IPS-NIHi7 (cell line): ENCODE measurements around the gene SHC3.

ENCODE experiments used
- DNase-seq: peaks from one replicate; pipeline ENCODE4 v3.0.0; 2012; ENCODE audit warnings: mixed read lengths; ENCODE audit errors: extremely low spot score

SHC3 gene

DNA sequence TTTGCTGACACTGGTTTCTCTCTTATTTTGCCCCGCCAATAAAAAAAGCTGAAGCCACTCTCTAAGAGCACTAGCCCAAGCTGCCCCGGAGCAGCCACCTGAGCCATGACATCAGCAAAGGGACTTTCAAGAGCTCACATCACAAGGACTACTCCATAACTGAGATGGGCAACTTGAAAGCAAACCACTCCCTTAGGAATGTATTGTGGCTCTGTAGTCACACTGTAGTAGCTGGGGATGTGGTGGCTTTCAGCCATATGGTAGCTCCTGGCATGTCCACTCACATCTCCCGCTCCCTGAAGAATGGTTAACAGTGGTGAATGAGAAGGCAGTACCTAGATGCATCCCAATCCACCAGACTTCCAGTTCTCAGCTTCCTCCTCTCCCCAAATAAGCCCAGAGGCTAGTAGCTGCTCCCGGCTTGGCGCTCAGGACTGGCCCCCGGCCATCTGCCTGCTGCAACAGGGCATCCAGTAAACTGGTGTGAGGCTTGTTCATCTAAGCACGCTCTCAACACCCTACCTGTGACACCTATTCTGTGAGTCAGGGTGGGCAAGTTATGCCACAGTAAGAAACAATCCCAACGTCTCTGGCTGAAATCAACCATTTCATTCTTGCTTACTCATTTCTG is 123.6 kb downstream of the SHC3 start:
- DNase-seq, result no peak

DNA sequence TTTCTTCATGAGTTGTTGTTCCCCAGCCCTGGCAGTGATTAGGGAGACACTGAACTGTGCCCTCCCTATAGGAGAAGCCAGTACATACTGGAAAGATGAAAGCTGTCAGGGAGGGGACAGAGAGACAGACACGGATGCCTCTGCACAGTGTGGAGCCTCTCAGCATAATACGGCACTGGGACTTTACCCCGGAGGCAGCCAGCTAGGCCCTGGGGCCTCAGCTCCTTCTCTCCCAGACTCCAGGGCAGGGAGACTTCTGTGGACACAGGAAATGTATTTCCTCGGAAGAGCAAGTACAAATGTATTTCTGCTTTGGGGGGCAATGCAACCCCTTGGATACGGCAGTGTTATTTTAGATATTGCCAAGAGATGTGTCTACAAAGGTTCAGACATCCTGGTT is 125.3 kb downstream of the SHC3 start:
- DNase-seq, result no peak

DNA sequence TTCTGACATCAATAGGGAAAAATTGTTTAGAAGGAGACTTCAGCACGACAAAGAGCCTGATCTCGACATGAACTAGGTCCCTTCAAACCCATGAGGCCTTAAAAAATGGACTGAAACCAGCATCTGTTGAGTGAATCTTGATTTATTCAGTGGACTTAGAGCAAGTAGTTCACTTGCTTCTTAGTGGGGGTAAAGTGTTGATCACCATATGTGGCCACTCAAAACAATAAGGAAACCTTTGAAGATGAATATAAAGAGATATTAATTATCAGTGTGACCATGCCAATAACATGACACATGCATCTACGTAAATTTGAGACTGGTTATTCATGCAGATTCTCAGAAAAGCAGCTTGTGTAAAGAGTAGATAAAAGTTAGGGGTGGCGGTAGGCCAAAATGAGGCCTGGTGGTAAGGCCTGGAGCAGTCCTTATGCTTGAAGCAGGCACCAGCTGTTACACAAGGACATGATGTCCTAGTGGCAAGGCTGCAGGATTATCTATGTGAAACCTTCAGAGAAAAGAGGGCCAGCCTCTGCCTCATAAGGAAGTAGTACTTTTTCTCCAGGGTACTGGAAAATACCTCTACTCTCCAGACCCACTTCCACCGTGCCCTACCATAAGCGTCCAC is 126.0 kb downstream of the SHC3 start:
- DNase-seq, result no peak

DNA sequence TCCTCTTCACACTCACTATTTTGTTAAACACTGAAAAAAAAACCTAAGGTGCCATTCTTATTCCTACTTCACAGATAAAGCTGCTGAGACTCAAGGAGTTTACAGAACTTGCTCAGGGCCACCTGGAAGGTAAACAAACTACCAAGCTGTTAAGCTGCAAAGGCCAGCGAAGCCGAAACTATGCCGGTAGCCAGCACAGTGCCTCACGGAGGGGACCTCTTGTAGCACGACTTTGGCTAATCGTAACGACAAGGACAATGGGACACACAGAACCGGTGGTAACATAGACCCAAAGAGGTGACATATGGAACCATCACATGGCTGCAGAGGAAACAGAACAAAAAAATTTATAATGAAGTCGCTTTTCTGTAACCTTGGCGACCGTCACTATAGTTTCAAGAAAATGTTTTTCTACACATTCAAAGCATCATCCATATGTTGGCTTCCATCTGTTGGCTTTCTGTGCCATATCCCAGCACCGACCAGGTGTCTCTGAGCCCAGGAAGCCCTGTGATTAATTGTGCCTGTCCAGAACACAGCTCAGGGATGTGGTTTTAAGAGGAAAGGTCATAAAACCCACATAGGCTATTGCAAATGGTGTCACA is 127.1 kb downstream of the SHC3 start:
- DNase-seq, result no peak

DNA sequence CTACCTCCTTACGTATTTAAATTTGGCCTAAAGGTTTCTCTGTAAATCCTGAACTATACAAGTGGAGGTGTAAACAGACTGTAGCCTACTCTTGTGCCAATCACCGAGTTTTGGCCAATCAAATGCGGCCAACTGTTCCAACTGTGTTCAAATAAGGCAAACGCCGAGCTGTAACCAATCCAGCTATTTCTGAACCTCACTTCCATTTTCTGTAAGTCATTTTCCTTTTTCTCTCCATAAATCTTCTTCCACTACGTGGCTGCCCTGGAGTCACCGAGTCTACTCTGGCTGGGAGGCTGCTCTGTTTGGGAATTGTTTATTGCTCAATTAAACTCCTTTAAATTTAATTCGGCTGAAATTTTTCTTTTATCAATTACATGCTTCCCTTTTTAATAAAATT is 129.0 kb downstream of the SHC3 start:
- DNase-seq, result no peak

DNA sequence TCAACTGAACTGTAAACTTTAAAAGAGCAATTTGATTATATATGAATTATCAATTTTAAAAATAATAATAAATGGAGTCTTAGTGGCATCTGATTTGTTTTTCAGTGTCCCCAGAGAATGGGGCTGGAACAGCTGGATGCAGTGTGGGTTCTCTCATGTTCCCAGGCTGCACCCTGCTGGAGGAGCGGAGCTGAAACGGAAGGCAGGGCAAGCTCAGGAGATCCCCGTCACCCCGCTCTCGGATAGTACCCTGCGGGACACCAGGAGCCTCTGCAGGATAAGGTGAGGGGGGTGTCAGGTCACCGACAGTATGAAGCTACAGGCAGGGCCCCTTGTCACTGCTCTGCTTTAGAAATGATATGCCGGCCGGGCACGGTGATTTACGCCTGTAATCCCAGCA is 130.0 kb downstream of the SHC3 start:
- DNase-seq, result peak; percentile 49

DNA sequence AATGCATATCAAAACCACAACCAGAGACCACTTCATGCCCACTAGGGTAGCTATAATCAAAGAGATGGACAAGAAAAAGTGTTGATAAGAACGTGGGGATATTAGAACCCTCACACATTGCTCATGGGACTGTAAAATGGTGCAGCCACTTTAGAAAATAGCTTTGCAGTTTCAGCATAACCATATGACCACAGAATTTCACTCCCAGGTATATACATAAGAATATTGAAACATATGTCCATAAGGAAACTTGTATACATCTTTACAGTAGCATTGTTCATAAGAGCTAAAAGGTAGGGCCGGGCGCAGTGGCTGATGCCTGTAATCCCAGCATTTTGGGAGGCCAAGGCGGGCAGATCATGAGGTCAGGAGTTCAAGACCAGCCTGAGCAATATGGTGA is 131.0 kb downstream of the SHC3 start:
- DNase-seq, result no peak

DNA sequence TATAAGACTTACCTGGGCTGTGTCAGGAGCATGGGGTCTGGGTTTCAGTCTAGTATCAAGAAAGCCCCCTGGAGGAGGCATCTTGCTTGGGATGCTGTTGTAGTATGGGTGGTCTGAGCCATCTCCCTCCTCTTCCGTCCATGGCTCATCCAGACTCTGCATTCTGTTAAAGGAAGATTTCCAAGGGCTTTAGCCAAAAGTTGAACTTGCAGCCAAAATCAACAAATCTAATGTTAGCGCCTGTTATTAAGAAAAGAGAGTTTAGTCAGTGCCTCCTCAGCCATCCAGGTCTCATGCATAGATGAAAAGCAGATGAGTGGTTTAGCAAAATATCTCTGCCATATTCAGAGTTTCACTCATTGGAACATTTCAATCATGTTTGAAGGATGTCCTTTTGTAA is 131.8 kb downstream of the SHC3 start:
- DNase-seq, result no peak

DNA sequence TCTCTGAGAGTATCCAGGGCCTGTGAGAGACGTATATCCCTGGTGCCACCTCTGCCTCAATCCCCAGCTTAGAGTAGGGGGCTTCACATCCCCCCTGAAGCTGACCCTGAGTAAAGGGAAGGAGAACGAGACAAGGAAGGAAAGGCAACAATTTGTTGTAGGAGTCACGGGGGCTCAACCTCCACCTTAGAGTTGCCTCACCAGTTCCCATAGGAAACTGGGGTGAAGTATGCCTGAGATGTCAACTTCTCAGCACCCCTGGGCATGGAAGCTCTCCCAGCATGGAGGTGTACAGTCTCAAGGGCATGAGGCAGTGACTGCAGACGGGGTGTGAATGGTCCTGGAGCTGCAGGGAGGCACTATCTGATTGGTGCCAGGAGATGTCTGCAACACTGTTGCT is 133.7 kb downstream of the SHC3 start:
- DNase-seq, result no peak

DNA sequence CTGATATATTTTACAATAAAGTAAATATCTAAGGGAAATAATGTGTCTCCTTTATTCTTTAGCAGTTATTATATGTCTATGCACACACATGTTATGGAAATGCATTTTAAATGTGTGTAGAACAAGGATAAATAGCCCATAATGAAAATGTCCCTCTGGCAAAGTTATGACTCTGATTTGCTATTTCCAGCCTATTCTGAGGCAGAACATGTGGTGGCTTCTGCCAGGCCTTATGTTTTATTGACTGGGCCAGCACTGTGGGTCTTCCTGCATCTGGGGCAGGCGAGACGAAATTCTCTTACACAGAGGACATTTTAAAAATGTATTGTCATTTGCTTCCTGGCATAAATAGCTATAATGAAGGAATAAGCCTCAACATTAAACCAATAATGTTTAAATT is 134.5 kb downstream of the SHC3 start:
- no peak for DNase-seq

DNA sequence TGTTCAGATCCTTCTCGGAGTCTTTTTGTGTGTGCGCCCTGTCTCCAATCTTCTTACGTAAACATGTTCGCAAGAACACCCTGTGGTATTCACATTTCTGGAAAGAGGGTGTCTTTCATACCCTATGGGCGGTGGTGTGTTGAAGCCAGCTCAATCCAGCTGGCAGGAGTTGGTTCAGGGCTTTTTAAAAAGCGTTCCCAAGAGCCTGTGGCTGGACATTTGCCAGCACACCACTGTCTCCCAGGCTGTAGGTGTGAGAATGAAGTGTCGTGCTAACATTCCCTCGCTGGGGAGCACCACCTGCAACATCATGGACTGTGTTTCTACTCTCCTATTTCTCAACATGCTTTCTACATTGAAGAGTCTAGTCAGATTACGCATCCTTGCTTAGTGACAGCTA is 135.6 kb downstream of the SHC3 start:
- DNase-seq, result no peak

DNA sequence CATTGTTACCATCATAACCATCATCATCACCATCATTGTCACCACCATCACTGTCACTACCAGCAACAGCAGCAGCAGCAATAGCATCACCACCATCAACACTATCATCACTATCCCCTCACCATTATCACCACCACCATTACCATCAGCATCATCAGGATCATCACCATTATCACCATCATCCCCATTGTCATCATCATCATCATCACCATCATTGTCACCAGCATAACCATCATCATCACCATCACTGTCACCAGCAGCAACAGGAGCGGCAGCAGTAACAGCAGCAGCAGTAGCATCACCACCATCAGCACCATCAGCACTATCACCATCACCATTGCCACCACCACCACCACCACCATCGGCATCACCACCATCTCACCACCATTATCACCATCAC is 139.0 kb downstream of the SHC3 start:
- DNase-seq, result no peak

DNA sequence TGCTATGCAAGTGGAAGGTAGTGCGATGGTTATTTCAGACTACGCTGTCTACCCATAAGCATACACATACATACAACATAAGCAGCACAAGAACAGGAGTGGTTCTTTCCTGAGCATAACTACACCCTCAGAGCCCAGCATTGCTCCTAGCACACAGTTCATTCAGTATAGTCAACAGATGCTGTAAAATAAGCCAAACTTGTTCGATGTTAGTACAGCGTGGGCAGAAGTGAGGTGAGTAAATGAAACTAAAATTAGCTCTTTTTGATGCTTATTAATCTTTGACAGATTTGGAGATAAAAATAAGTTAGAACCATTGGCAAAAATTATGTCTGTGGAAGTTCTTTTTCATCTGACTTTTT is 139.5 kb downstream of the SHC3 start:
- DNase-seq, result no peak

DNA sequence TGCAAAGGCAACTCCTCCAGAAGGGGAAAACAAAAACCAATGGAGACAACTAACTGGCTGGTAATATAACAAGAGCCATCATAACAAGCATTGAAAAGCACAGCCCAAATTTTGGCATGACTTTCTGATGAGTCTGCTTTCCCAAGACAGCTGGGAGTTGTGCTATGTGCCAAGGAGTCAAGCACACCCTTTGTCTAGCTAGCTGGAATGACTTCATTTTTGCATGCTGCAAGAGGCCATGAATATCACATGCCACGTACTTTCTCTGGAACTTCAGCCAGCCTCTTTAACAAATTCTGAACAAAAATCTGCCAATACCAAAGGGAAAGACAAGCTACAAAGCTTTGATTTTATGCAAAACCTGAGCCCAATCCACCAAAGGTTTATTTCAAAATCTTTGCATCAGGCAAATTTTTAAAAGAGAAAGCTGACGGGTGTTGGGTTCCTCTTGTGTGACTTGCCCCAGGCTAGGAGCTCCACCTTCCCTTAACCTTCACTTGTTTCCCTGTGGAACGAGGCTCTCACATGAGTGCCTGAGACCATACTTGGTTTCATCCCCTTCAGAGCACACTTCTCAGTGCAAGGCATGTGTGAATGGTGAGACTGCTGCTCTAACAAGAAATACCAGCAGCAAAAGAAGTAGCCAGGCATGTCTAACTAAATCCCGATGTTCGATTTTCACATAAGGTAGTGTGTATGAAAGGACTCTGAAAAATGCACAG is 140.1 kb downstream of the SHC3 start:
- DNase-seq, result no peak

DNA sequence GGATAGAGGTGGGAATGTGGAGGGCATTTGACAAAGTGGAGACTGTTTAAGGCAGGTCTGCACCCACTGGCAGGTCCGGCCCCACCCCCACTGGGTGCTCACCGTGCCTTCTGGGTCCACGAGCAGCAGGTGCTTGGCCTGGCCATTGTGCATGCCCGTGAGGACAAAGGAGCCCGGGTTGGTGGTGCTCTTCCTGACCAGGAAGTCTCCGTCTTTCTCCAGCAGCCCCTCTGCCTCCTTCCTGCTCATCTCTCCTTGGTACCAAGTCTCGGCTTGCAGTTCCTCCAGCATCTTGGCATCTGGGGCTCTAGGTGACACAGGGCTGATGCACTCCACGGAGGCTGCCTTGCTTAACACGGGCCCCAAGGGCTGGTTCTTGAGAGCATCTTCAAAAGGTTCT is 140.7 kb downstream of the SHC3 start:
- no peak for DNase-seq

DNA sequence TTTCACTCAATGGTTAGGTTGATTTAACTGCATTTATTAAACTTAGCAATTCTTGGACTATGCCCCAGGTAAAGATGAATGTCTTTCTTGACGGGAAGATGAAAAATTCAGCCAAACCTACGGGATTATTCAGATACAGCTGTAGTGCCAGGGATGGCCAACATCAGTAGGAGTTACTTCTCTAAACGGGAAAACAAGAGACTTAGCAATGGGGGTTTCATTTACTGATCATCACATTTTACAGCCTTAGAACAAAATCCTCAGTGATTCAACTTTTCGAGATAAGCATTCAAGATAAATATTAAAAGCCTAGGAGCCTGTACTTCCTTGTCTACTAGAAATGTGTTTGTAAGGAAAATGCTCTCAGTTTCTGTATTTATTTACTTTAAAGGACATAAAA is 141.3 kb downstream of the SHC3 start:
- DNase-seq, result no peak

DNA sequence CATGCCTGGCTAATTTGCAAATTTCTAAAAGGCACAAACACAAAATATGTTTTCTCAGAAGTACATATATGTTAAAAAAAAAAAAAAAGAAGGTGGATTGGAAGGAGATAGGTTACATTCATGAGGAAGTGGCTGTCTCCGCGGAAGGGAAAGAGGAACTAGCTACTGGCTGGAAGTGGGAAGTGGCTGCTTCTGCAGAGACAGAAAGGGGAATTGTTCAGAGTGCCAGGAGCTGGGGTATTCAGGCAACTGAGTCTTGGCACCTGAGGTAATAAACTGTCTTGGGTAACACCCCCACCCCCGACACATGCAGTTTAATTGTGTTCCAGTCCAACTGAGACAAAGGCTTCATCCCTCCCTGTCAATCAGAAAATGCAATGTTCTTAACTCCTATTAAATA is 141.7 kb downstream of the SHC3 start:
- DNase-seq, result no peak

DNA sequence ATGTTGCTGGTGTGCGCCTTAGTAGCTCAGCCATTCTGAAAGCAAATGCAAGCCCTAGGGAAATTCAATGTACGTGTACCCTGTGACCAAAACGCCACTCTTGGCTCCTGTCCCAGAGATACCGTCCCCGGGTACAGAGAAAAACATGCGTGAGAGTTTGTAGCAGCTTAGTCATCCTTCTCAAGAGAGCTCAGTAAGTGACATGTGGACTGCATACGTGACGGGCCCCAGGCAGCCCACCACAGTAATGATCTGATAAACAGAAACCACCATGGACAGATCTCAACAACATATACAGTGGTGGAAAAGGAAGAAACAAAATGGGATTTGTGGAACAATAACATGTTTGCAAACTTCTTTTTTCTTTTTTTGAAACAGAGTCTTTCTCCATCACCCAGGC is 142.2 kb downstream of the SHC3 start:
- DNase-seq, result no peak

DNA sequence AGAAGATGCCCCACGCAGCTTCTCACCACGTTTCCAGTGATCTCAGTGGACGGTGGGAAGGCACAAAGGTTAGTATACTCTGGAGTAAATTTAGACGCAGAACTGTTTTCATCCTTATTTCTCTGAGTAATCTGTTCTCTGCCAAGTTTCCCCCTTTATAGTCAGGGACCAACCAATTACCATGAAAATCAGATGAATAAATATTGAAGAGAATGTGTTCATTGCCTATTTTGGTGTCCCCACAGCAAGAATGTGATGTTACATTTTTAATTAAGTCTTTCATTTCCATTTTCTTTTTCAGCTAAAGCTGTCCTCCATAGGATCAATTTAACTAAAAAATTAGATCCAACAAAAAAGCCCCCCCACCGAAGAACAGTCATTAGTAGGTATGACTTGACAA is 146.0 kb downstream of the SHC3 start:
- no peak for DNase-seq

DNA sequence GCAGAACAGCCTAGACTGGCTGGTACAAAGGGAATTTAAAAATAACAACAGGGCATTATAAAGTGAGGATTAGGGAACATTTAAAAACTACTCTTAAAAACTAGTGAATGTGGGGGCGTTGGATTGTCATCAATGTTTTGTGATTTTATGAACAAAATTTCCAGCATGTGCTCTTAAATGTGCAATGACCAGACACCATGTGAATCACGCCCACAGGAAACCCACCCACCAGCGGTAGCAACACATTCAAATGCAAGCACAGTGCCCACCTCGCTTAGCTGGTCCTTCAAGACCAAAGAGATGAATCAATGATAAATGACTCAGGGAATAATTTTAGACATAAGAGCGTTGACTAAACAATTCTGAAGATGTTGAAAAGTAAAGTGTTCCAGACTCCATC is 146.4 kb downstream of the SHC3 start:
- no peak for DNase-seq

DNA sequence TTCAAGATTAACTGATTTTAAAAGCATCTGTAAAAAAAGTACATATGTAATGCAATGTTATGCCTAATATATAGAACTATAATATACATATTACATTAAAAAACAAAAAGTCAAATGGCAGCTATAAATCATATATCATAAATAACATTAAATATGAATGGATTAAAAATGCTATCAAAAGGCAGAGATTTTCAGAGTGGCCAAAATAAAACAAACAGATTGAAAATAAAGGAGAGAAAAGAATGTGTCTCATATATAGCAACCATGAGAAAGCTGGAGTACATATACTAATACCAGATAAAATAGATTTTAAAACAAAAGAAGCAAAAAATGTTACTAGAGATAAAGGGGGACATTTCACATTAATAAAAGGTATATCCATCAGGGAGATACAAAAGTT is 148.8 kb downstream of the SHC3 start:
- DNase-seq, result no peak

DNA sequence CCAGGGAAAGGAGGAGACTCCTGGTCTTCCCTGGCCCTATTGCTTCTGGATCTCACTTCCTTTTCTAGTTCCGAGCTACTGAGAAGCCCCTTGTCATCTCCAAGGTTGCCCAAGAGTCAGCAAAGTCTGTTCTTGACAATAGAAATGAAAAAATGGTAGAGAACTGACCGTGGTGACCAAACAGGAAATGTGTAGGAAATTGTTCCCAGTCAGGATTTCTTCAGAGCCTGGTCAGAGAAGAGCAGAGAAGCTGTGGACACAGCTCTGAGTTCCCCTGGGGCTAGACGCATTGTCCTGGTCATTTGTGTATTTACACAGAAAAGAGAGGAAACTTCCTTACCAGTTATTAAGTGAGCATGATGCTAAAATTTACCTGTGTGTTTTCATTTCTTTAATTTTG is 151.7 kb downstream of the SHC3 start:
- no peak for DNase-seq

DNA sequence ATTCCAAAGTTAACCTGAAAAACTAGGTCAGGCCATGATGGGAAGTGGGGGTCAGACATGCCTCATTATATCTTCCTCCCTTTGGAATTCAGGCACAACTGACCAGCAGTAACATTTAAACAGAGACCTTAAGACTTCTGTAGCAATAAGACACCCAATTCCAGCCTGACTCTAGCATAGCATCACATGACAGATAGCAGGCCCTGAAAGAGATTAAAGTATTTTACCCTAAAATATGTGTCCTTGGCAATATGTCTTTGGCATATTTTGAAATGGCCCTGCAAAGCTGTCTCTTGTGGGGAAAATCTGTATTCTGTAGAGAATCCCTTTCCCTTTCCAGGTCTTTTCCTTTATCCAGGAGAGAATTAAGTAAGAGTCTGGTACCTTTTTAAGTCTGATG is 153.1 kb downstream of the SHC3 start:
- no peak for DNase-seq
